ENCODE data around the gene DIAPH2.
"Not testable (repeated sequence)": the region's sequence is repeated elsewhere in the genome, so short reads cannot be mapped to it uniquely, and the experiment has no call there.

Gene DIAPH2

GRCh38 chrX:97402903-97403302 is 718.3 kb downstream of the DIAPH2 start:
- H3K4me3 ChIP-seq = no peak overlapping the region
- no peak for TF ChIP-seq CTCF (IDR thresholded peaks at IDR 0.05)
- no peak overlapping the region for H3K27ac ChIP-seq
- H3K9me3 ChIP-seq = no peaks in the 10 kb centered on the region
- H3K4me1 ChIP-seq = no peaks in the 10 kb centered on the region
- no peak for DNase-seq
- no peaks in the 10 kb centered on the region for H3K27me3 ChIP-seq
- intact Hi-C loops (cut with DNase I; ENCODE audit: low total_unique reads) = no loop called here
- no peaks in the 10 kb centered on the region for H3K36me3 ChIP-seq

GRCh38 chrX:97405031-97405660 is 720.5 kb downstream of the DIAPH2 start:
- intact Hi-C loops (cut with DNase I; ENCODE audit: low total_unique reads) = no loop called here

GRCh38 chrX:97409632-97410415 is 725.2 kb downstream of the DIAPH2 start:
- H3K4me3 ChIP-seq; H3K27ac ChIP-seq; intact Hi-C loops (cut with DNase I; ENCODE audit: low total_unique reads); H3K4me1 ChIP-seq; DNase-seq; H3K36me3 ChIP-seq; H3K27me3 ChIP-seq: not testable (repeated sequence)
- H3K9me3 ChIP-seq = peaks cover 0 to 14% (median 9%) of the 10 kb centered on the region in 3 donors

More at GRCh38 chrX:97405031-97405660, 720.5 kb downstream of the DIAPH2 start:
- Histone ChIP-seq H3K27ac (no peak overlapping the region), H3K4me3 (no peak overlapping the region), H3K36me3 (no peaks in the 10 kb centered on the region), H3K27me3 (no peaks in the 10 kb centered on the region), H3K9me3 (peaks cover 0 to 14% (median 9%) of the 10 kb centered on the region in 3 donors), H3K4me1 (no peaks in the 10 kb centered on the region)
- DNase-seq = no peak
- no peak for TF ChIP-seq CTCF (IDR thresholded peaks at IDR 0.05)

GRCh38 chrX:97416461-97416860 is 731.8 kb downstream of the DIAPH2 start:
- no peak for DNase-seq
- Histone ChIP-seq H3K4me1 (no peaks in the 10 kb centered on the region), H3K4me3 (no peak overlapping the region), H3K9me3 (no peaks in the 10 kb centered on the region), H3K36me3 (no peaks in the 10 kb centered on the region), H3K27ac (no peak overlapping the region), H3K27me3 (no peaks in the 10 kb centered on the region)
- intact Hi-C loops (cut with DNase I; ENCODE audit: low total_unique reads) = no loop called here
- no peak for TF ChIP-seq CTCF (IDR thresholded peaks at IDR 0.05)

GRCh38 chrX:97429101-97429500 is 744.5 kb downstream of the DIAPH2 start:
- no peak for TF ChIP-seq CTCF (IDR thresholded peaks at IDR 0.05)
- no peak overlapping the region for H3K4me3 ChIP-seq
- no peaks in the 10 kb centered on the region for H3K27me3 ChIP-seq
- no peaks in the 10 kb centered on the region for H3K4me1 ChIP-seq
- no peak for DNase-seq
- intact Hi-C loops (cut with DNase I; ENCODE audit: low total_unique reads) = no loop called here
- no peaks in the 10 kb centered on the region for H3K36me3 ChIP-seq
- no peak overlapping the region for H3K27ac ChIP-seq
- no peaks in the 10 kb centered on the region for H3K9me3 ChIP-seq

GRCh38 chrX:97431281-97431680 is 746.6 kb downstream of the DIAPH2 start:
- H3K4me3 ChIP-seq = no peak overlapping the region
- TF ChIP-seq CTCF (IDR thresholded peaks at IDR 0.05) = no peak
- no peaks in the 10 kb centered on the region for H3K4me1 ChIP-seq
- H3K27me3 ChIP-seq = no peaks in the 10 kb centered on the region
- no peak for DNase-seq
- no peaks in the 10 kb centered on the region for H3K36me3 ChIP-seq
- intact Hi-C loops (cut with DNase I; ENCODE audit: low total_unique reads) = no loop called here
- H3K27ac ChIP-seq = no peak overlapping the region
- no peaks in the 10 kb centered on the region for H3K9me3 ChIP-seq
